Parathyroid adenoma (tissue), 2 donors: ENCODE results near the gene UBE2D1.

Source experiments
- H2AFZ ChIP-seq: fragments of 300-600 bp; sonication (generic); one replicate; pipeline ENCODE4 v1.7.0; 2017; ENCODE audit warnings: antibody characterized with exemption, mild to moderate bottlenecking
- H3K27ac ChIP-seq: fragments of 300-600 bp; sonication (generic); one replicate; pipeline ENCODE4 v1.7.0; 2017
- H3K27me3 ChIP-seq: fragments of 300-600 bp; sonication (generic); one replicate; pipeline ENCODE4 v1.7.0; 2017; ENCODE audit warnings: low read length; ENCODE audit not compliant: control insufficient read depth, insufficient read depth
- H3K36me3 ChIP-seq: fragments of 300-600 bp; sonication (generic); one replicate; pipeline ENCODE4 v1.7.0; 2017; ENCODE audit warnings: low read length; ENCODE audit not compliant: control insufficient read depth, insufficient read depth
- H3K4me1 ChIP-seq: fragments of 300-600 bp; sonication (generic); one replicate; pipeline ENCODE4 v1.7.0; 2017; ENCODE audit warnings: control low read depth
- H3K4me2 ChIP-seq: fragments of 300-600 bp; sonication (generic); one replicate; pipeline ENCODE4 v1.7.0; 2017; ENCODE audit warnings: low read length
- H3K4me3 ChIP-seq: fragments of 300-600 bp; sonication (generic); one replicate; pipeline ENCODE4 v1.7.0; 2017; ENCODE audit warnings: low read depth, low read length
- H3K79me2 ChIP-seq: fragments of 300-600 bp; sonication (generic); one replicate; pipeline ENCODE4 v1.7.0; 2017; ENCODE audit warnings: control low read depth
- H3K9ac ChIP-seq: fragments of 300-600 bp; sonication (generic); one replicate; pipeline ENCODE4 v1.7.0; 2017; ENCODE audit warnings: mild to moderate bottlenecking
- H3K9me3 ChIP-seq: fragments of 300-600 bp; sonication (generic); one replicate; pipeline ENCODE4 v1.7.0; 2017; ENCODE audit warnings: low read length; ENCODE audit not compliant: control insufficient read depth
- CTCF ChIP-seq: fragments of 300-600 bp; sonication (generic); IDR thresholded peaks from one replicate; pipeline ENCODE4 v1.7.0; 2017; ENCODE audit warnings: antibody characterized with exemption, mild to moderate bottlenecking
- donor health status: primary hyperparathyroidism.

The UBE2D1 gene

GRCh38 chr10:58396057-58396456 lies 61.3 kb downstream of the UBE2D1 start:
- no peaks in the 10 kb centered on the region for H3K4me1 ChIP-seq
- no peaks in the 10 kb centered on the region for H3K79me2 ChIP-seq
- H3K9ac ChIP-seq: no peak overlapping the region
- H3K9me3 ChIP-seq: no peaks in the 10 kb centered on the region
- no peak overlapping the region for H2AFZ ChIP-seq
- no peaks in the 10 kb centered on the region for H3K27me3 ChIP-seq
- TF ChIP-seq CTCF: no peak
- no peak overlapping the region for H3K4me2 ChIP-seq
- H3K4me3 ChIP-seq: no peak overlapping the region
- no peaks in the 10 kb centered on the region for H3K36me3 ChIP-seq
- H3K27ac ChIP-seq: no peak overlapping the region

DNA sequence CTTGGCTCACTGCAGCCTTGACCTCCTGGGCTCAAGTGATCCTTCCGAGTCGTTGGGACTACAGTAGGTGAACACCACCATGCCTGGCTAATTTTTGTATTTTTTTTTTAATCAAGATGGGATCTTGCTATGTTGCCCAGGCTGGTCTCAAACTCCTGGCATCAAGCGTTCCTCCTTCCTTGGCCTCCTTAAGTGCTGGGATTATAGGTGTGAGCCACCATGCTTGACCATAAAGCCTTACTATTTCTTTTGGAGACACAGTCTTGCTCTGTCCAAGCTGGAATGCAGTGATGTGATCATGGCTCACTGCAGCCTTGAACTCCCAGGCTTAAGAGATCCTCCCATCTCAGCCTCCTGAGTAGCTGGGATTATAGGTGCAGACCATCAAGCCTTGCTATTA lies 63.0 kb downstream of the UBE2D1 start:
- no peak overlapping the region for H3K4me3 ChIP-seq
- H3K27ac ChIP-seq: no peak overlapping the region
- H3K4me1 ChIP-seq: no peaks in the 10 kb centered on the region
- no peaks in the 10 kb centered on the region for H3K79me2 ChIP-seq
- no peak overlapping the region for H3K9ac ChIP-seq
- no peak for TF ChIP-seq CTCF
- H2AFZ ChIP-seq: no peak overlapping the region
- H3K27me3 ChIP-seq: no peaks in the 10 kb centered on the region
- H3K4me2 ChIP-seq: no peak overlapping the region
- H3K36me3 ChIP-seq: no peaks in the 10 kb centered on the region
- no peaks in the 10 kb centered on the region for H3K9me3 ChIP-seq

- no peak for TF ChIP-seq CTCF
- no peaks in the 10 kb centered on the region for H3K4me1 ChIP-seq
These were observed 64.6 kb downstream of the UBE2D1 start for GRCh38 chr10:58399410-58399809.

DNA sequence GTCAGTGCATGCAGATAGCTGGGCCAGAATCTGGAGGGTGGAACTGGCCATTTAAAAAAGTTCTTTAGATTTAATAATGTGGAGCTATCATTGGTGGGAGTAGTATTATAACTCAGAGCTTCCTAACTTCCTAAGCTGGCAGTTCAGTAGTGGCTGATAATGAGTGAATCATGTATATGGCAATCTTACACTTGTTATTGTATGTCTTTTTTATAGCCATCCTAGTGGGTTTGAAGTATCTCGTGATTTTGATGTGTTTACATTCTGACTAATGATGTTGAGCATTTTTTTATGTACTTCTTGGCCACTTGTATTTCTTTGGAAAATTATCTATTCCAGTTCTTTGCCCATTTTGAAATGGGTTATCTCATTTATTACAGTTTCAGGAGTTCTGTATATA lies 65.8 kb downstream of the UBE2D1 start:
- Histone ChIP-seq H3K79me2 (no peaks in the 10 kb centered on the region), H3K4me2 (no peak overlapping the region), H3K4me1 (no peaks in the 10 kb centered on the region), H2AFZ (no peak overlapping the region), H3K9me3 (no peaks in the 10 kb centered on the region), H3K9ac (no peak overlapping the region), H3K27ac (no peak overlapping the region), H3K4me3 (no peak overlapping the region), H3K36me3 (no peaks in the 10 kb centered on the region), H3K27me3 (no peaks in the 10 kb centered on the region)
- no peak for TF ChIP-seq CTCF

More at GRCh38 chr10:58399410-58399809, 64.6 kb downstream of the UBE2D1 start:
- Histone ChIP-seq H3K27ac (no peak overlapping the region), H3K9ac (no peak overlapping the region), H3K4me3 (no peak overlapping the region), H3K9me3 (no peaks in the 10 kb centered on the region), H3K4me2 (no peak overlapping the region), H3K36me3 (no peaks in the 10 kb centered on the region), H2AFZ (no peak overlapping the region), H3K27me3 (no peaks in the 10 kb centered on the region), H3K79me2 (no peaks in the 10 kb centered on the region)

DNA sequence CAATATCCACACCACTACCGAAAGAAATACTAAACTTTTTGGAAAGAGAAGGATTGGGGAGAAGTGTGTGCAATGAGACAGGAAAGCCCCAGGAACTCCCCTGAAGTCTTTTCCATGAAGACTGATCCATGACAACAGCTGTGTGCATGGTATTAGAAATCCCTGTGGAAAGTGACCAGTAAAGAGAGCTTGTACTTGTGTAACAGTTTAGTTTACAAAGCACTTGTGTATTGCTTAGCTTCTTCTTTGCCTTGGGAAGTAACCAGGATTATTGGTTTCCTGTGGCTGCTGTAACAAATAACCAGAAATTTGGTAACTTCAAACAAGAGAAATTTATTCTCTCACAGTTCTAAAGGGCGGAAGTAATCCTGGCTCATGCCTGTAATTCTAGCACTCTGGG lies 69.2 kb downstream of the UBE2D1 start:
- Histone ChIP-seq H2AFZ (no peak overlapping the region), H3K27me3 (no peaks in the 10 kb centered on the region), H3K9me3 (no peaks in the 10 kb centered on the region), H3K9ac (no peak overlapping the region), H3K4me3 (no peak overlapping the region), H3K36me3 (no peaks in the 10 kb centered on the region), H3K4me2 (no peak overlapping the region), H3K79me2 (no peaks in the 10 kb centered on the region), H3K4me1 (no peaks in the 10 kb centered on the region), H3K27ac (no peak overlapping the region)
- TF ChIP-seq CTCF: no peak
